GM06990 (cell line): ENCODE results near the gene DHRS11.

Experiments
- DNase-seq: peaks from one replicate; pipeline ENCODE4 v3.0.0-alpha.2; 2011; ENCODE audit not compliant: insufficient read length; ENCODE audit errors: extremely low read depth
- H3K27me3 ChIP-seq: replicated peaks from 2 replicates; pipeline ENCODE4 v1.6.0; 2011; ENCODE audit warnings: low read length; ENCODE audit not compliant: control insufficient read depth, insufficient read depth
- H3K36me3 ChIP-seq: 2 replicates; pipeline ENCODE4 v1.5.1; 2011; ENCODE audit warnings: low read length; ENCODE audit not compliant: control insufficient read depth, insufficient read depth
- H3K4me3 ChIP-seq: replicated peaks from 2 replicates; pipeline ENCODE4 v1.5.1; 2011; ENCODE audit warnings: low read depth, mild to moderate bottlenecking, control low read depth, low read length
- TF ChIP-seq, protein P1 (sequence below): IDR thresholded peaks from 2 replicates; pipeline ENCODE4 v1.5.1; 2011; ENCODE audit warnings: low read length, control low read depth, mild to moderate bottlenecking, inconsistent platforms; ENCODE audit not compliant: insufficient read depth, poor library complexity, severe bottlenecking

Gene DHRS11

DNA sequence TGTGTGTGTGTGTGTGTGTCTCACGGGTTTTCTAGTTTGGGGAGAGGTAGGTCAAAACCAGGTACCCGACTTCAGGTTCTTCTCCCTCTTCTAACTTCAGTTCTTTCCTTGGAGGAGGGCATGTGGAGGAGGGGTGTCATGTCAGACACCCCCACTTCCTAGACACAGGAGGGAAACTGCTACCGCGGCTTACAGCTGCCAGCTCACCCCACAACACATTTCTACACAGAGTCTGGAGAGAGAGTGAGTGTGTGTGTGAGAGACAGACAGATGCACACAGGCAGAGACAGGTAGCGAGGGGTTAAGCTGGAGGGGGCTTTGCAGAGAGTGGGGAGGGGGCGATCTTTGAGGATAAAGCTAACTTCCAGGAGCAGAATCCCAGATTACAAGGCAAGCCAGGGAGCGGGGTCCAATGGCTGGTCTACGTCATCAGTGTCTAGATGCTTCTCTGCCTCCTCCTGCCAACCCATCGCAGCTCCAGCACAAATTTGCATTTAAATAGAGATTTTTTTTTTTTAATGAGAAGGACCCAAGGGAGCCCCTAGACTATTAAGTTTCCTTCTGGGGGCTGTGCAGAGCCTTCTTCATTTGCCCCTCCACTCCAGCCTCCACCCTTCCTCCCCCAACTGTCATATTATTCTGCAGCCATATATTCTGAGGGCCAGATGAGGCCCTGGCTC lies 58.6 kb downstream of the DHRS11 start:
- TF ChIP-seq, protein P1, sequence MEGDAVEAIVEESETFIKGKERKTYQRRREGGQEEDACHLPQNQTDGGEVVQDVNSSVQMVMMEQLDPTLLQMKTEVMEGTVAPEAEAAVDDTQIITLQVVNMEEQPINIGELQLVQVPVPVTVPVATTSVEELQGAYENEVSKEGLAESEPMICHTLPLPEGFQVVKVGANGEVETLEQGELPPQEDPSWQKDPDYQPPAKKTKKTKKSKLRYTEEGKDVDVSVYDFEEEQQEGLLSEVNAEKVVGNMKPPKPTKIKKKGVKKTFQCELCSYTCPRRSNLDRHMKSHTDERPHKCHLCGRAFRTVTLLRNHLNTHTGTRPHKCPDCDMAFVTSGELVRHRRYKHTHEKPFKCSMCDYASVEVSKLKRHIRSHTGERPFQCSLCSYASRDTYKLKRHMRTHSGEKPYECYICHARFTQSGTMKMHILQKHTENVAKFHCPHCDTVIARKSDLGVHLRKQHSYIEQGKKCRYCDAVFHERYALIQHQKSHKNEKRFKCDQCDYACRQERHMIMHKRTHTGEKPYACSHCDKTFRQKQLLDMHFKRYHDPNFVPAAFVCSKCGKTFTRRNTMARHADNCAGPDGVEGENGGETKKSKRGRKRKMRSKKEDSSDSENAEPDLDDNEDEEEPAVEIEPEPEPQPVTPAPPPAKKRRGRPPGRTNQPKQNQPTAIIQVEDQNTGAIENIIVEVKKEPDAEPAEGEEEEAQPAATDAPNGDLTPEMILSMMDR = no peak
- Histone ChIP-seq H3K27me3 (peaks cover 4% of the 10 kb centered on the region), H3K4me3 (no peak overlapping the region), H3K36me3 (no peaks in the 10 kb centered on the region)
- DNase-seq = no peak
